Measurements from ENCODE around the gene HERC4. TPM values are rescaled to one million over a fixed set of nuclear protein-coding genes. Genes with fewer than 3 reads are reported as not detected.
"Not testable (repeated sequence)": the region's sequence is repeated elsewhere in the genome, so short reads cannot be mapped to it uniquely, and the experiment has no call there.

HERC4 gene
- total RNA-seq, 4 donors from 2014 or later, result 49.5 to 91.6 (median 79.0) TPM

- H3K27me3 ChIP-seq, result no peaks in the 10 kb centered on the region
- no peak for TF ChIP-seq POLR2A (IDR thresholded peaks at IDR 0.05)
- TF ChIP-seq CTCF (IDR thresholded peaks at IDR 0.05), result no peak
- peaks cover 0 to 69% (median 0%) of the 10 kb centered on the region in 3 donors for H3K36me3 ChIP-seq
- H3K4me3 ChIP-seq, result no peak overlapping the region
- DNase-seq, result no peak
- no peaks in the 10 kb centered on the region for H3K4me1 ChIP-seq
- no peak overlapping the region for H3K27ac ChIP-seq
- no peaks in the 10 kb centered on the region for H3K9me3 ChIP-seq
These were observed 64.6 kb downstream of the HERC4 start for GRCh38 chr10:68010426-68010940.

GRCh38 chr10:68007356-68007755, 67.7 kb downstream of the HERC4 start:
- Histone ChIP-seq H3K9me3 (no peaks in the 10 kb centered on the region), H3K27ac (no peak overlapping the region), H3K36me3 (peaks cover 0 to 56% (median 0%) of the 10 kb centered on the region in 3 donors), H3K27me3 (no peaks in the 10 kb centered on the region), H3K4me1 (no peaks in the 10 kb centered on the region), H3K4me3 (no peak overlapping the region)
- TF ChIP-seq CTCF (IDR thresholded peaks at IDR 0.05), result no peak
- TF ChIP-seq POLR2A (IDR thresholded peaks at IDR 0.05), result no peak
- DNase-seq, result no peak

- DNase-seq, result no peak
- Histone ChIP-seq H3K4me3 (no peak overlapping the region), H3K27me3 (no peaks in the 10 kb centered on the region), H3K36me3 (peaks cover 0 to 21% (median 0%) of the 10 kb centered on the region in 3 donors), H3K27ac (no peak overlapping the region), H3K4me1 (no peaks in the 10 kb centered on the region), H3K9me3 (no peaks in the 10 kb centered on the region)
- no peak for TF ChIP-seq CTCF (IDR thresholded peaks at IDR 0.05)
These were observed 73.5 kb downstream of the HERC4 start for GRCh38 chr10:68001539-68001938.

- DNase-seq, result no peak
- no peak overlapping the region for H3K4me3 ChIP-seq
- no peaks in the 10 kb centered on the region for H3K4me1 ChIP-seq
- H3K36me3 ChIP-seq, result peaks cover 0 to 26% (median 0%) of the 10 kb centered on the region in 3 donors
- H3K27ac ChIP-seq, result no peak overlapping the region
- TF ChIP-seq POLR2A (IDR thresholded peaks at IDR 0.05), result no peak
- no peak for TF ChIP-seq CTCF (IDR thresholded peaks at IDR 0.05)
- no peaks in the 10 kb centered on the region for H3K27me3 ChIP-seq
- no peaks in the 10 kb centered on the region for H3K9me3 ChIP-seq
These were observed 74.1 kb downstream of the HERC4 start for GRCh38 chr10:68001000-68001399.

- no peaks in the 10 kb centered on the region for H3K9me3 ChIP-seq
- H3K4me1 ChIP-seq, result no peaks in the 10 kb centered on the region
- H3K36me3 ChIP-seq, result peaks cover 0 to 58% (median 0%) of the 10 kb centered on the region in 3 donors
- TF ChIP-seq POLR2A (IDR thresholded peaks at IDR 0.05) (no peak), CTCF (IDR thresholded peaks at IDR 0.05) (no peak)
- H3K27ac ChIP-seq, result no peak overlapping the region
- no peak for DNase-seq
- no peak overlapping the region for H3K4me3 ChIP-seq
- no peaks in the 10 kb centered on the region for H3K27me3 ChIP-seq
These were observed 85.0 kb downstream of the HERC4 start for GRCh38 chr10:67990093-67990492.

GRCh38 chr10:67988606-67989005, 86.5 kb downstream of the HERC4 start:
- Histone ChIP-seq H3K4me3 (no peak overlapping the region), H3K9me3 (no peaks in the 10 kb centered on the region), H3K27me3 (no peaks in the 10 kb centered on the region), H3K27ac (no peak overlapping the region), H3K4me1 (no peaks in the 10 kb centered on the region), H3K36me3 (peaks cover 0 to 66% (median 0%) of the 10 kb centered on the region in 3 donors)
- no peak for TF ChIP-seq CTCF (IDR thresholded peaks at IDR 0.05)
- TF ChIP-seq POLR2A (IDR thresholded peaks at IDR 0.05), result no peak
- no peak for DNase-seq

GRCh38 chr10:67982603-67983002, 92.5 kb downstream of the HERC4 start:
- H3K27me3 ChIP-seq, DNase-seq, H3K27ac ChIP-seq, H3K4me3 ChIP-seq, H3K4me1 ChIP-seq, H3K9me3 ChIP-seq: not testable (repeated sequence)
- peaks cover 0 to 64% (median 3%) of the 10 kb centered on the region in 3 donors for H3K36me3 ChIP-seq

Measured in Peyer's patch (tissue), 4 donors.